GM12878 (cell line): ENCODE measurements around the gene TNFSF4.
"Not testable (repeated sequence)": the region's sequence is repeated elsewhere in the genome, so short reads cannot be mapped to it uniquely, and the experiment has no call there.

Source experiments
- BHLHE40 ChIP-seq, 2 experiments: fragments of 450-650 bp in 1 of 2; IDR thresholded peaks; 2 replicates each; pipeline ENCODE4 v1.6.1; 2011 to 2017; ENCODE audit warnings: low read depth in 2 of 2, borderline replicate concordance in 1 of 2, improper control_type of control experiment in 1 of 2, low read length in 1 of 2, mild to moderate bottlenecking in 1 of 2
- POLR2A ChIP-seq: IDR thresholded peaks from 2 replicates; pipeline ENCODE4 v1.6.1; 2011; ENCODE audit warnings: low read depth, mild to moderate bottlenecking, low read length

DNA sequence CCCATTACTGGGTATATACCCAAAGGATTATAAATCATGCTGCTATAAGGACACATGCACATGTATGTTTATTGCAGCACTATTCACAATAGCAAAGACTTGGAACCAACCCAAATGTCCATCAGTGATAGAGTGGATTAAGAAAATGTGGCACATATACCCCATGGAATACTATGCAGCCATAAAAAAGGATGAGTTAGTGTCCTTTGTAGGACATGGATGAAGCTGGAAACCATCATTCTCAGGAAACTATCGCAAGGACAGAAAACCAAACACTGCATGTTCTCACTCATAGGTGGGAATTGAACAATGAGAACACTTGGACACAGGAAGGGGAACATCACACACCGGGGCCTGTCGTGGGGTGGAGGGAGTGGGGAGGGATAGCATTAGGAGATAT, 27.3 kb upstream of the TNFSF4 start:
- not testable (repeated sequence) for TF ChIP-seq POLR2A; BHLHE40 (IDR thresholded peaks at IDR 0.05; ENCODE audit: borderline replicate concordance in 1 of 2, low read depth in 2 of 2, low read length in 1 of 2)
